IgD-negative memory B cell (primary cell): ENCODE data around the gene ADAM23. TPM values are rescaled to one million over a fixed set of nuclear protein-coding genes. Genes with fewer than 3 reads are reported as not detected.
"Not testable (repeated sequence)": the region's sequence is repeated elsewhere in the genome, so short reads cannot be mapped to it uniquely, and the experiment has no call there.

Experiments
- H3K27ac Mint-ChIP-seq, 3 donors: one replicate each; pipeline ENCODE4 v1.8.0; 2020 to 2022; ENCODE audit warnings: mild to moderate bottlenecking in 3 of 3, mixed read lengths in 3 of 3, moderate library complexity in 1 of 3
- H3K27me3 Mint-ChIP-seq: one replicate; pipeline ENCODE4 v1.8.0; 2021; ENCODE audit warnings: mixed read lengths
- H3K36me3 Mint-ChIP-seq: one replicate; pipeline ENCODE4 v1.8.0; 2020; ENCODE audit warnings: mild to moderate bottlenecking, mixed read lengths
- H3K4me1 Mint-ChIP-seq, 3 donors: one replicate each; pipeline ENCODE4 v1.8.0; 2020 to 2022; ENCODE audit warnings: mixed read lengths in 3 of 3, mild to moderate bottlenecking in 1 of 3
- H3K4me3 Mint-ChIP-seq, 4 donors: one replicate each; pipeline ENCODE4 v1.8.0; 2020 to 2022; ENCODE audit warnings: mild to moderate bottlenecking in 4 of 4, mixed read lengths in 4 of 4, moderate library complexity in 3 of 4
- H3K9me3 Mint-ChIP-seq, 3 donors: one replicate each; pipeline ENCODE4 v1.8.0; 2020 to 2021; ENCODE audit warnings: mixed read lengths in 3 of 3, mild to moderate bottlenecking in 1 of 3
- polyA plus RNA-seq: library from polyadenylated mRNA; unstranded; fragments of 300-500 nt; fragmentation: Illumina TruSeq; gene quantifications from one replicate; pipeline ENCODE4 v1.2.3, GENCODE V29; 2021

Gene ADAM23
- polyA plus RNA-seq: not detected

- peaks cover 41% of the 10 kb centered on the region for H3K27me3 Mint-ChIP-seq
- peaks cover 1% of the 10 kb centered on the region for H3K36me3 Mint-ChIP-seq
- peaks cover 4 to 12% (median 10%) of the 10 kb centered on the region in 3 donors for H3K4me1 Mint-ChIP-seq
- H3K27ac Mint-ChIP-seq: no peak within 1 kb of the TSS
- H3K9me3 Mint-ChIP-seq: no peaks in the 10 kb centered on the region
- peak within 1 kb of the TSS; percentile 77 to 90 (median 82) for H3K4me3 Mint-ChIP-seq
Measured at GRCh38 chr2:206442833-206443734, at the start of gene ADAM23. Gene ADAM23 (plus strand): TSS chr2:206443532. CDS start chr2:206443867, 335 bp downstream.

DNA sequence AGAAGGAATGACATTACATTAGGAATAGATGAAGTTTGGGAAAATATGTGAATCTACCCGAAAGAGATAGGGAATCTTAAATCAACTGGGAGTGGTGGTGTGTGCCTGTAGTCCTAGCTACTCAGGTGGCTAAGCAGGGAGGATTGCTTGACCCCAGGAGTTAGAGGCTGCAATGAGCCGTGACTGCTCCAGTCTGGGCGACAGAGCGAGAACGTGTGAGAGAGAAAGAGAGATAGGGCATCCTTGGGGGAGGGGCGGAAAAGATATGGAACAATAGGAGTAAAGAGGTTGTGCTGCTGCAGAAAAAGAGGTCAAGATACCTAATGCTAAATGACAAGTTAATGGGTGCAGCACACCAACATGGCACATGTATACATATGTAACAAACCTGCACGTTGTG lies 47.1 kb upstream of the ADAM23 start:
- Mint-ChIP-seq H3K4me1 (no peaks in the 10 kb centered on the region), H3K4me3 (no peak overlapping the region), H3K36me3 (no peaks in the 10 kb centered on the region), H3K27ac (no peak overlapping the region), H3K9me3 (peaks cover 3 to 8% (median 4%) of the 10 kb centered on the region in 3 donors), H3K27me3 (peaks cover 4% of the 10 kb centered on the region)

- H3K36me3 Mint-ChIP-seq, H3K4me3 Mint-ChIP-seq, H3K27ac Mint-ChIP-seq: not testable (repeated sequence)
Measured at GRCh38 chr2:206402956-206403569, 40.3 kb upstream of the ADAM23 start.

GRCh38 chr2:206408323-206409320 lies 34.7 kb upstream of the ADAM23 start:
- H3K36me3 Mint-ChIP-seq: peaks cover 2% of the 10 kb centered on the region
- H3K4me1 Mint-ChIP-seq: peaks cover 0 to 10% (median 5%) of the 10 kb centered on the region in 3 donors
- H3K9me3 Mint-ChIP-seq: peaks cover 0 to 14% (median 5%) of the 10 kb centered on the region in 3 donors
- no peak overlapping the region for H3K4me3 Mint-ChIP-seq
- H3K27ac Mint-ChIP-seq: peak overlapping the region in 1 of 3 donors; percentile 83
- H3K27me3 Mint-ChIP-seq: no peaks in the 10 kb centered on the region

More at GRCh38 chr2:206402956-206403569, 40.3 kb upstream of the ADAM23 start:
- H3K4me1 Mint-ChIP-seq, H3K9me3 Mint-ChIP-seq, H3K27me3 Mint-ChIP-seq: not testable (repeated sequence)

DNA sequence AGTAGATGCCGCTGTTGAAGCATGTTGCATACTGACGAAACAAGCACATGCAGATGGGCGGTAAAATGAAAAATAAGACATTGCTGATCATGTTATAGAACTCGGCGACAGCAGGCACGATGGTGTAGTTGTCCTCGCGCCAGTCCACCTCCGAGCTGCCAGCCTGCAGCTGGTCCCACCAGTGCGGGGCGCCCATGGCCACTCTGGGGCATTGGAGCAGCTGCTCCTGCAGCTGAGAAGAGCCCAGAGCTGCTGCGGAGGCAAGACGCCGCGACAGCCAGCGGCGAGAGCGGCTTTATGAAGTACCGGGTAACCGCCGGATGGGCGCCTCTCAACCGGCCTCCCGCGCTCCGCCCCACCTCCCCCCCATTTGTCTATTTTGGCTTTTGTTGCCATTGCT lies 32.6 kb upstream of the ADAM23 start:
- H3K27ac Mint-ChIP-seq: no peak overlapping the region
- H3K4me1 Mint-ChIP-seq: peaks cover 0 to 10% (median 5%) of the 10 kb centered on the region in 3 donors
- no peak overlapping the region for H3K4me3 Mint-ChIP-seq
- H3K9me3 Mint-ChIP-seq: peaks cover 0 to 12% (median 8%) of the 10 kb centered on the region in 3 donors
- no peaks in the 10 kb centered on the region for H3K36me3 Mint-ChIP-seq
- H3K27me3 Mint-ChIP-seq: no peaks in the 10 kb centered on the region

GRCh38 chr2:206415618-206416243 lies 27.6 kb upstream of the ADAM23 start:
- Mint-ChIP-seq H3K9me3 (peaks cover 0 to 9% (median 3%) of the 10 kb centered on the region in 3 donors), H3K4me1 (peaks cover 0 to 2% (median 0%) of the 10 kb centered on the region in 3 donors), H3K27me3 (peaks cover 4% of the 10 kb centered on the region), H3K4me3 (no peak overlapping the region), H3K36me3 (no peaks in the 10 kb centered on the region), H3K27ac (no peak overlapping the region)

DNA sequence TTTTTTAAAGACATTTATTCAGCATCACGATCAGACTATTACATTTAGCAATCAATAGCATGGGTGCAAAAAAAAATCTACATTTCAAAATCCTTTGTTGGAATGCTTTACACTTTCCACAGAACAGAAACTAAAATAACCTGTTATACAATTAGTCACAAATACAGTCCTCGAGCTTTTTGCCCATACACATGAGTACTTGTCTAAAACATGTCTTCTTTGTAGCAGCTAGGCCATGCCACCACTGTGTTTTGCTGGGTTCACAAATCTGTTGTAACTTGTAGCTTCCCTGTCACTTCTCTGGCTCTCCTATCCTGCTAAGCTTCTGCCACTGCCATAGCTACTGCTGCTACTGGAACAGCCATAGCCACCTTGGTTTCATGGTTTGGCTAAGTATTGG lies 24.4 kb upstream of the ADAM23 start:
- H3K27ac Mint-ChIP-seq: no peak overlapping the region
- no peaks in the 10 kb centered on the region for H3K4me1 Mint-ChIP-seq
- peaks cover 0 to 6% (median 3%) of the 10 kb centered on the region in 3 donors for H3K9me3 Mint-ChIP-seq

GRCh38 chr2:206420721-206421120 lies 22.6 kb upstream of the ADAM23 start:
- no peaks in the 10 kb centered on the region for H3K4me1 Mint-ChIP-seq
- H3K27ac Mint-ChIP-seq: no peak overlapping the region
- H3K27me3 Mint-ChIP-seq: peaks cover 7% of the 10 kb centered on the region
- H3K9me3 Mint-ChIP-seq: peaks cover 0 to 6% (median 0%) of the 10 kb centered on the region in 3 donors
- no peak overlapping the region for H3K4me3 Mint-ChIP-seq
- no peaks in the 10 kb centered on the region for H3K36me3 Mint-ChIP-seq

More for the DNA sequence above, 24.4 kb upstream of the ADAM23 start:
- peaks cover 7% of the 10 kb centered on the region for H3K27me3 Mint-ChIP-seq
- no peak overlapping the region for H3K4me3 Mint-ChIP-seq
- H3K36me3 Mint-ChIP-seq: no peaks in the 10 kb centered on the region

DNA sequence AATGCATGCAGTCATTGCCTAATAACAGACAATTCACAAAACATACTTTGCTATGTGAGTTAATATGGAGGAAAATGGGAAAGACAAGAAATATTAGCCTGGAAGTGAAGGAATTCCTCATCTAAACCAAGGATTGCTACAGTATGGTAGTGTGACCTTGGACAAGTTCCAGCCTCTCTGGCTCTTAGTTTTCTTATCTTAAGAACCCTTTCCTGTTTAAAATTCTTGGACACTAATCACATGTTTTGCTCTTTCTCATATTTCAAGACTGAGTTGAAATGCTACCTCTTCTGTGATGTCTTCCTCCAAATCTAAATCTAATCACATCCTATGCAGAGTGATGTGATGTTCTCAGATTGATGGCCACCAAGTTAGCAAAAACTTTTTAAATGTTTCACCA lies 20.8 kb upstream of the ADAM23 start:
- H3K27ac Mint-ChIP-seq: no peak overlapping the region
- no peaks in the 10 kb centered on the region for H3K4me1 Mint-ChIP-seq
- H3K27me3 Mint-ChIP-seq: peaks cover 7% of the 10 kb centered on the region
- H3K9me3 Mint-ChIP-seq: peaks cover 0 to 6% (median 0%) of the 10 kb centered on the region in 3 donors
- no peak overlapping the region for H3K4me3 Mint-ChIP-seq
- no peaks in the 10 kb centered on the region for H3K36me3 Mint-ChIP-seq

DNA sequence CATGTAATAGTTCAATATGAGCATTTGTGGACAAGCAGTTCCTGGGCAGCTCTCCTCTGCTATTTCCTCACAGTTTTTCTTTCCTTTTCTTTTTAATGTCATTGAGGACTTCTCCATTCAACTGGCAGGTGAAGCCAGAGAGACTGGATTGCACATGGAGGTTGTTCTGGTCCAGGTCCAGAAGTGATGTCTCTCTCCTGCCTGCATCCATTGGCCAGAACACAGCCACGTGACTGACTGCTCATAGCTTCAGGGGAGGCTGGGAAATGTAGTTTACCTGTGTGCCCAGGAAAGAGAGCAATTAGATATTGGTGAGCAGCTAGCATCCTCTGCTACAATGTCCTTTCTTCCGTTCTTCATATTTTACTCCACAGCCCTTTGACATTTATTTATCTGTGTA lies 20.2 kb upstream of the ADAM23 start:
- no peaks in the 10 kb centered on the region for H3K36me3 Mint-ChIP-seq
- peaks cover 0 to 6% (median 0%) of the 10 kb centered on the region in 3 donors for H3K9me3 Mint-ChIP-seq
- no peak overlapping the region for H3K27ac Mint-ChIP-seq
- H3K4me3 Mint-ChIP-seq: no peak overlapping the region
- H3K4me1 Mint-ChIP-seq: no peaks in the 10 kb centered on the region
- H3K27me3 Mint-ChIP-seq: peaks cover 7% of the 10 kb centered on the region

GRCh38 chr2:206424134-206424533 lies 19.2 kb upstream of the ADAM23 start:
- Mint-ChIP-seq H3K27ac (no peak overlapping the region), H3K4me1 (no peaks in the 10 kb centered on the region), H3K9me3 (peaks cover 0 to 3% (median 0%) of the 10 kb centered on the region in 3 donors), H3K36me3 (no peaks in the 10 kb centered on the region), H3K4me3 (no peak overlapping the region), H3K27me3 (peaks cover 5% of the 10 kb centered on the region)

GRCh38 chr2:206428783-206429182 lies 14.5 kb upstream of the ADAM23 start:
- Mint-ChIP-seq H3K4me1 (no peaks in the 10 kb centered on the region), H3K9me3 (peaks cover 0 to 2% (median 0%) of the 10 kb centered on the region in 3 donors), H3K4me3 (no peak overlapping the region), H3K27ac (no peak overlapping the region), H3K27me3 (peaks cover 3% of the 10 kb centered on the region), H3K36me3 (no peaks in the 10 kb centered on the region)

GRCh38 chr2:206430452-206430851 lies 12.9 kb upstream of the ADAM23 start:
- Mint-ChIP-seq H3K27me3 (peaks cover 3% of the 10 kb centered on the region), H3K4me3 (no peak overlapping the region), H3K27ac (no peak overlapping the region), H3K36me3 (no peaks in the 10 kb centered on the region), H3K4me1 (no peaks in the 10 kb centered on the region), H3K9me3 (peaks cover 0 to 2% (median 0%) of the 10 kb centered on the region in 3 donors)

GRCh38 chr2:206431439-206431838 lies 11.9 kb upstream of the ADAM23 start:
- Mint-ChIP-seq H3K27ac (no peak overlapping the region), H3K4me3 (no peak overlapping the region), H3K27me3 (peaks cover 3% of the 10 kb centered on the region), H3K9me3 (peaks cover 0 to 2% (median 0%) of the 10 kb centered on the region in 3 donors), H3K4me1 (no peaks in the 10 kb centered on the region), H3K36me3 (no peaks in the 10 kb centered on the region)
